Progenitor cell of endocrine pancreas (in vitro differentiated cells): ENCODE results near the gene RAD9A. TPM values are rescaled to one million over a fixed set of nuclear protein-coding genes. Genes with fewer than 3 reads are reported as not detected.

Source experiments
- DNase-seq: peaks from one replicate; pipeline ENCODE4 v3.0.0; 2021; ENCODE audit warnings: low spot score; ENCODE audit not compliant: unreplicated experiment
- H3K27ac Mint-ChIP-seq: 2 replicates; pipeline ENCODE4 v1.8.0; 2021; ENCODE audit warnings: mild to moderate bottlenecking, moderate library complexity, mixed read lengths
- H3K27me3 Mint-ChIP-seq: 2 replicates; pipeline ENCODE4 v1.8.0; 2021; ENCODE audit warnings: mixed read lengths
- H3K36me3 Mint-ChIP-seq: 2 replicates; pipeline ENCODE4 v1.8.0; 2022; ENCODE audit warnings: mixed read lengths; ENCODE audit not compliant: insufficient read depth
- H3K4me1 Mint-ChIP-seq: 2 replicates; pipeline ENCODE4 v1.8.0; 2021; ENCODE audit warnings: low read depth, mixed read lengths
- H3K4me3 Mint-ChIP-seq: 2 replicates; pipeline ENCODE4 v1.8.0; 2021; ENCODE audit warnings: low read depth, mild to moderate bottlenecking, moderate library complexity, mixed read lengths
- H3K9me3 Mint-ChIP-seq: 2 replicates; pipeline ENCODE4 v1.8.0; 2021; ENCODE audit warnings: low read depth, mixed read lengths
- CTCF ChIP-seq: fragments of 200-600 bp; sonication (generic); IDR thresholded peaks from one replicate; pipeline ENCODE4 v1.5.0; 2021; ENCODE audit warnings: antibody characterized with exemption, mild to moderate bottlenecking; ENCODE audit not compliant: unreplicated experiment
- total RNA-seq: library from RNA; stranded (reverse); gene quantifications from 2 replicates; pipeline ENCODE4 v1.2.1, GENCODE V29; 2021

The RAD9A gene
- total RNA-seq, 1 donor from 2014 or later = 39.0 TPM

DNA sequence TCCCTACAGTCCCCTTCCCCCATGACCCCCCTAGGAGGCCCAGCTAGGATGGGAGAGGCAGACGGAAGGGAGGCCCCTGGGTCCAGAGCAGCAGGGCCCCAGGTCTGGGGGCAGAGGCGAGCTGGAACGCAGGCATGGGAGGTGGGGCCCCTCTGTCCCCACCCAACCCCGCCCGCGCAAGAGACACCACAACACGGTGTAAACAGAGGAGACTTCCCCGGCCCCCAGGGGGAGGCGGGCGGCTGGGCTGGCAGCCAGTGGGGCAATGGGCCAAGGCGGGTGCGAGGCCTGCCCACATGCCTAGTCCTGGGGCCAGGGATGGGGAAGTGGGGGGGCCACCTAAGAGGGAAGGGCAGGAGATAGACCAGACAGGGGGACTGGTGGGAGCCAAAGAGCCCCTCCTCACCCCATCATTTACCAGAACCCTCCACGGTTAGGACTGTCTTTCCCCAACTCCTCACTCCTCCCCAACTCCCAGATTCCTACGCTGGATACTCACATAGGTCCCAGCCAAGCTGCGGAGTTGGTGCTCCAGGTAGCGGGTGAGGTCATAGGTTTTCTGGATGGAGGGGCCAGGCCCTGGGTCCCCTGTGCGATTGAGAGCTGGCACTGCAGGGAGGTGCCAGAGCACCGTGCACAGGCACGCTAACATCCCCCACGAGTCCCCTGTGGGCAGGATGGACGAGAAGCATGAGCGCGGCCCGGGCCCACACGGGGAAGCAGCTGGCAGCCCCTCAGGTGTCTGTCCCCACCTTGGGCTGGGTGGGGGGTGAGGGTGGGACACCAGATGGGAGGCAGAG, 24.6 kb upstream of the RAD9A start:
- TF ChIP-seq CTCF = no peak
- Mint-ChIP-seq H3K27me3 (no peaks in the 10 kb centered on the region), H3K36me3 (peaks cover 12% of the 10 kb centered on the region), H3K9me3 (no peaks in the 10 kb centered on the region), H3K4me3 (no peak overlapping the region), H3K27ac (no peak overlapping the region), H3K4me1 (peaks cover 20% of the 10 kb centered on the region)
- no peak for DNase-seq

DNA sequence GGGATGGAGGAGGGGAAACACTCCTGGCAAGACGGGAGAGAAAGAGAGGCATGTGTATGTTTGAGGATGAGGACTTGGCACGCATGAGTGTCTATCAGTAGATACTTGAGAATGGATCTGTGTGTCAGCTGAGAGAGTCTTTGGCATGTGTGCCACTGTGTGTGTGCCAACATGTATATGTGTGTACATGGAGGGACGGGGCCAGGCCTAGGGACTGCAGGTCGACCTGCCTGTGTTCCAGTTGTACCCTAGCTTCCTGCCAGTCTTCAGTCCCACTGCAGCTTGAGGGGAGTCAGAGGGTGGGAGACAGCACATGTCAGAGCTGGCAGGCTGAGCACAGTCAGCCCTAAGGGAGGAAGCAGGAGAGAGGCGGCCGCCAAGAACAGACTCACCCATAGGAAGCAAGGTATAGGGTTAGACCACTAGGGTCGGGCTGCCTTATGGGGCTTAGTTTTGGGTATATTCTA, 24.0 kb upstream of the RAD9A start:
- no peak for TF ChIP-seq CTCF
- Mint-ChIP-seq H3K4me3 (no peak overlapping the region), H3K4me1 (peaks cover 20% of the 10 kb centered on the region), H3K27me3 (no peaks in the 10 kb centered on the region), H3K36me3 (peaks cover 10% of the 10 kb centered on the region), H3K9me3 (no peaks in the 10 kb centered on the region), H3K27ac (peak overlapping the region; percentile 22)
- no peak for DNase-seq

DNA sequence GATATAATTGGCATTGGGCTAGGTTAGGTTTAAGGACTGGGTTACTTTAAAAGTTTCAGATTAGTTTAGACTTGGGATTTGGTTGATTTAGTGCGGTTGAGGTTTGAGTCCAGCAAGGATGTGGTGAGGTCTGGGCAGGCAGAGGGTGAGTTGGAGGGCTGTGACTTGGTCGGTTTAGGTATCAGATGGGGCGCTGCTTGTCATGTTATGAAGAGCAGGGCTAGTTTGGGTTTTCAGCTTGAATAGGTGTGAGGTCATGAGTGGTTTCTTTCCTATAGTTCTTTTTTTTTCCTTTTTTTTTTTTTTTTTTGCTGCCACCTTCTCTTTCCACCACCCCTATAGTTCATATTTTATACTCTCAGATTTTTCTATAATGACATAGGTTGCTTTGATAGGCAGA, 23.2 kb upstream of the RAD9A start:
- peaks cover 20% of the 10 kb centered on the region for H3K4me1 Mint-ChIP-seq
- TF ChIP-seq CTCF = no peak
- H3K4me3 Mint-ChIP-seq = no peak overlapping the region
- H3K36me3 Mint-ChIP-seq = peaks cover 8% of the 10 kb centered on the region
- no peaks in the 10 kb centered on the region for H3K27me3 Mint-ChIP-seq
- no peaks in the 10 kb centered on the region for H3K9me3 Mint-ChIP-seq
- no peak overlapping the region for H3K27ac Mint-ChIP-seq
- DNase-seq = no peak

GRCh38 chr11:67369275-67369674, 22.5 kb upstream of the RAD9A start:
- Mint-ChIP-seq H3K9me3 (no peaks in the 10 kb centered on the region), H3K27ac (no peak overlapping the region), H3K27me3 (peaks cover 2% of the 10 kb centered on the region), H3K36me3 (peaks cover 7% of the 10 kb centered on the region), H3K4me3 (no peak overlapping the region), H3K4me1 (peaks cover 24% of the 10 kb centered on the region)
- DNase-seq = no peak
- TF ChIP-seq CTCF = no peak

GRCh38 chr11:67369801-67370284, 21.9 kb upstream of the RAD9A start:
- Mint-ChIP-seq H3K36me3 (peaks cover 5% of the 10 kb centered on the region), H3K9me3 (no peaks in the 10 kb centered on the region), H3K27me3 (peaks cover 3% of the 10 kb centered on the region), H3K4me3 (no peak overlapping the region), H3K4me1 (peaks cover 29% of the 10 kb centered on the region), H3K27ac (no peak overlapping the region)
- TF ChIP-seq CTCF = no peak
- no peak for DNase-seq
